Measurements from ENCODE around the gene MAPK9.

MAPK9 gene

DNA sequence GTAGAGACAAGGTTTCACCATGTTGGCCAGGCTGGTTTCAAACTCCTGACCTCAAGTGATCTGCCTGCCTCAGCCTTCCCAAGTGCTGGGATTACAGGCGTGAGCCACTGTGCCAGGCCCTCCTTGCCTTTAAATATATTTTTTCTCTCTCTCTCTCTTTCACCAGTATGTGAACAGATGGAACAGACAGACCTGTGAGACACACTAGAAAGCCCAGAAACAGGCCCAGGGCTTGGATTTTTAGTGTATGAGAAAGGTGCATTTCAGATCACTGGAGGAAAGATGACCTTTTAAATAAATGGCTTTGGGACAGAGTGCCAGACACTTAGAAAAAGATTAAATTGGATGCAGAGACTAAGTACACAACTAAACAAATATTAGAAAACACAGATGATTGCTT, 86.0 kb downstream of the MAPK9 start:
- no peak for DNase-seq (ENCODE audit: low spot score)

DNA sequence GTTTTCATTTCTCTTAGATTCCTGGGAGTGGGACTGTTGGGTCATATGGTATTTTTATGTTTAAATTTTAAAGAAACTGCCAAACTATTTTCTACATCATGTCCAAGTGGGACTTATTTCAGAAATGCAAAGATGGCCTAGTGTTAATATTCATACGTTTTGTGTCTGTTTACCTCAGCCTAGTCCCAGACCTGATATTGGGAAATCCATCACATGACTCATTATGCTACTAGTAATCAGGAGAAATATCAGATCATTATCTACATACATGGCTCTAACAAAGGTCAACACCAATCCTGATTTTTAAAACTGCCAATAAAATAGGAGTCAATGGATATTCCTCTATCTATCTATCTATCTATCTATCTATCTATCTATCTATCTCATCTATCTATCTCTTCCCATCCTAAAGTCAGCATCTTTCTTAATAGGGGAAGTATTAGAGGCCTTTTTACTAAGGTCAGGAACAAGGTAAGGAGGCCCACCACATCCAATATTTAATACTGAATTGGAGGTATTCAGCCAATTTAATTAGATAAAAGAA, 87.5 kb downstream of the MAPK9 start:
- DNase-seq (ENCODE audit: low spot score): no peak

GRCh38 chr5:180202939-180203573, 88.8 kb downstream of the MAPK9 start:
- DNase-seq (ENCODE audit: low spot score): no peak

DNA sequence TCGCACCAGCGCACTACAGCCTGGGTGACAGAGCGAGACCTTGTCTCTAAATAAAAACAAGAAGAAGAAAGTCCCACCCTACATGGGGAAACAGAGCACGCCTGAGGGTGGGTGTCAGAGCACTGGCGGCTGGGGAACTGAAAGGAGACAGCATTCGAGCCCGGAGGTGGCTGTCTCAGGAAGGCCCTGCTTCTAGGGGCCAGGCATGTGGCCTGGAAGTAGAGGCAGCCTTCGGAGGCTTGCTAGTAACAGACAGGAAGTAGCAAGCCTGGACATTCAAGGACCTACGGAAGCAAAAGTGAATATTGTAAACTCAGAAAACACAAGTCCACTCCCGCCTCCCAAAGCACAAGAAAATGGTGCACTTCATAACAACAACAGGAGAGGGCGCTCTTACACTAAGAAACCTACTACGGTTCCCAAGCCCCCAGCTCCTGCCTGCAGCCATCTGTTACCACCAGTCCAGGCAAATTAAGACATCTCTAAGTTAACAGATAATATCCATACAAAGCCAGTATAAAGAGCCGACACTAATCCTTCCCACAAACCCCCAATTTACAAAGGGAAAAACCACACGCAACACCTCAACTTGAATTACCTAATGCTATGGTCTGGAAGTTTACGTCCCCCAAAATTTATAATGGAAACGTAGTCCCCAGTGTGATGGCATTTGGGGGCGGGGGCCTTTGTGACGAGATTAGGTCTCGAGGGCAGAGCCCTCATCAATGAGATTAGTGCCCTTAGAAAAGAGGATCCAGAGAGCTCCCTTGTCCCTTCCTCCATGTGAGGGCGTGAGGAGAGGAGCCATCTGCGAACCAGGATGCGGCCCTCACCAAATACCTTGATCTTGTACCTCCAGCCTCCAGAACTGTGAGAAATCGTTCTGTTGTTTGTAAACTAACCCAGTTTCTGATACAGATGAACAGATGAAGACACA, 90.6 kb downstream of the MAPK9 start:
- peak; percentile 84 for DNase-seq (ENCODE audit: low spot score)

DNA sequence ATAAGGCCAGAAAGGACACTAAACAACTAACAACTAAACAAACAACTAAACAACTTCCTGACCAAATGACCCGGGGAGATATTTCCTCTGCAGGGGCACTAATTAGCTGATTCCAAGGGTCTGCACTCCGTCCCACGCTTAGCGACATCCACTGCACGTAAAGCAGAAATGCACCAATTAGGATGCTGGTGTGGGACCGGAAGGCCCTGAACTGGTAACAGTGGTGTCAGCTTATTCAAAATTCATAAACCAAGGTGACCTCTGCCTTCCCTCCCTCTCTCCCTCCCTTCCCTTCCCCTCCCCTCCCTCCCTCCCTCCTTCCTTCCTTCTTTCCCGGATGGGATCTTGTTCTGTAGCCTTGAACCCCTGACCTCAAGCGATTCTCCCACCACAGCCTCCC, 92.5 kb downstream of the MAPK9 start:
- no peak for DNase-seq (ENCODE audit: low spot score)

GRCh38 chr5:180198208-180198607, 93.7 kb downstream of the MAPK9 start:
- DNase-seq (ENCODE audit: low spot score): no peak

- no peak for DNase-seq (ENCODE audit: low spot score)
These were observed 94.7 kb downstream of the MAPK9 start for GRCh38 chr5:180197016-180197702.

DNA sequence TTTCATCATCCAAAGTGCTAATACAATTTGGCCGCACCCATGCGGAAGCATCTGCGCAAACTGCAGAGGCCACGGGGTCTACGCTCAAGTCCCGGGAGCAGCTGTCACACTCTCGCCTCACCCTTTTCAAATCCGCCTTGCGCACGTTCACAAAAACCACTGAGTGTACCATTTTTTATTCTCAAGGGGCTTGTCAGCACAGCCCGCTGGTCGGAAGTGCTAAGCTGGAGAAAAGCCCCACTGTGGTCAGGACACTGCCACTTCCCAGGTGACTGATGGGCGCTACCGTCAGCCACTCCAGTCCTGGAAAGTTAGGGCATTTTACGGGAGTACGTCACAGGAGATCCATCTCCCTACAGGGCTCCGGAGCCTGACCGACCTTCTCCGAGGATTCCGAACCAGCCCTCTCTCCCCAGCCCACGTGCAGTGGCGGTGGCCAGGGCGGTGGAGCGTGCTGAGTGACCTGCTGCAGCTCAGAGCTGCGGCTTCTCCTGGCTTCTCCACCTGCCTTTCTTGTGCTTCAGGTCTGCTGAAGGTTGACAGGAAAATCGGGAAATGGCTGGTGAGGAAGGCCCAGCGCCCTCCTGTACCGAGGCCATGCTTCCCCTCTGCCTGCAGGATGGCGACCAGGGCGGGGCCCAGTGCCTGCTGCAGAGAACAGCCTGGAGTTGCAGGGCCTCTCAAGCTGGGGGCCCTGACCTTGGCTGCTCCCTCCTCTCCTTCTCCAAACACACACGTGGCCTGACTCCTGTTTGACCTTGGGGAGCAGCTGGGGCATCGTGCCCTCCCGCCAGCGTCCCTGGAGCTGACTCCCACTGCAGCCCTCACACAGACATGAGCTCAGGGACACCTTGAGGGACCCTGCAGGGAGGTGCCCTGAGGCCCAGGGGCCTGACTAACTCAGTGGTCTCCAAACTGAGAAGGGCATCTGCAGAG, 97.2 kb downstream of the MAPK9 start:
- no peak for DNase-seq (ENCODE audit: low spot score)

DNA sequence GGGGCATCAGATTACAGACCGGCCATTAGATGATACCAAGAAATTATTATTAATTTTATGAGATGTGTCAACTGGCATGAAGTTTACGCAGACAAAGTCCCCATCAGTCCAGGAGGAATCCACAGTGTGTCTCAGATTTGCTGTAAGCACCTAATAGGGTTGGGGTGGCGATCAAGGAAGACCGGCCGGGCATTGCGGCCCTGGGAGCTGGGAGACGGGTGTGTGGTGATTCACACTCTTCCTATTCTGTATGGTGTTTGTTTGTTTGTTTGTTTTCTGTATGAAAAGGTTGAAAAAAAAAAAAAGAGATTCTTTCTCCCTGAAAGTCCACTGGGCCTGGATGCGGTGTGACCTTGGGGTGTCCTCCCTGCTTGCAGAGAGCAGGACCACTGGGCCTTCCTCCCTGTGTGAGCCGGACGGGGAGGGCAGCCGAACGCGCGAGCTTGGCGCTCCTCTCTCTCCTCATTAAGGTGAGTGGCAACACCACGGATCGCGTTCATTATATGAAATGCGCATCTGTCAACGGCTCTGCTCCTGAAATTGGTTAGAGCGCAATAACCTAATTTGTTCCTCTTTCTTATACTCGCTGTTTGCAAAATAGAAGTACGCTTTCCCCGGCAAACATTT, 98.0 kb downstream of the MAPK9 start:
- no peak for DNase-seq (ENCODE audit: low spot score)

GRCh38 chr5:180191716-180192115, 100.2 kb downstream of the MAPK9 start:
- DNase-seq (ENCODE audit: low spot score): no peak

DNA sequence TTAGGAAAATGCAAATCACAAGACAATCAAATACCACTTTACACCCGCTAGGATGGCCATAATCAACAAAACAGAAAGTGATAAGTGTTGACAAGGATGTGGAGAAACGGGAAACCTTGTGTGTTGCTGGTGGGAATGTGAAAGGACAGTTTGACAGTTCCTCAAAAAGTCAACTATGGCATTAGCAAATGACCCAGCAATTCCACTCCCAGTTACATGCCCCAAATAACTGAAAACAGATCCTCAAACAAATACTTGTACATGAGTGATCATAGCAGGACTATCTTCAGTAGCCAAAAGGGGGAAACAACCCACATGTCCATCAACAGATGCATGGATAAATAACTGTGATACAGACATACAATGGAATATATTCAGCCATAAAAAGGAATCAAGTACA, 104.1 kb downstream of the MAPK9 start:
- DNase-seq (ENCODE audit: low spot score): no peak

Data from D341Med (cell line).